GM21381 (cell line): ENCODE data around the gene GPHB5.
"Not testable (repeated sequence)": the region's sequence is repeated elsewhere in the genome, so short reads cannot be mapped to it uniquely, and the experiment has no call there.

ENCODE experiments used
- ATAC-seq: cut with Tn5 transposase; IDR thresholded peaks from one replicate; pipeline ENCODE4 v1.9.1; 2021; ENCODE audit warnings: mild to moderate bottlenecking, moderate library complexity; ENCODE audit not compliant: unreplicated experiment

The GPHB5 gene, protein sequence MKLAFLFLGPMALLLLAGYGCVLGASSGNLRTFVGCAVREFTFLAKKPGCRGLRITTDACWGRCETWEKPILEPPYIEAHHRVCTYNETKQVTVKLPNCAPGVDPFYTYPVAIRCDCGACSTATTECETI

DNA sequence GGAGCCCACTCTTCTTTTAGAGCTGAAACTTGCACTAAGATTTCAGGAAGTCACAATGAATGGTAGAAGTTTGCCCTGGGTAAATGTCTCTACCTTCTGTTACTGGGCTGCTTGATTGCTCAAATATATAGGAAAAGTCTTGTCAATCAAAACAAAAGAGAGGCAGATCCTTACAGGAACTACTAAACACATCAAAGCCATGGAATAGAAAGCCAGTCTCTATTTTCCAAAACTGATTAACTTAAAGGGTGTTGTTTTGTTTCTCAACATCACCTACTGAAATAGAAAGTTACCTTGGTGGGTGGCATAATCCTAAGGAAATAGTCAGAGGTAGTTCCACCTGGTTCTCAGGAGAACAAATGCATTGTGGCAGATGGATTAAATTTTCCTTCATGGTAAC is at the start of gene GPHB5:
Gene GPHB5 (minus strand): TSS at position 101 of the 400 bp plus-strand sequence. CDS start 1,086 bp downstream, outside the sequence.
- ATAC-seq, result no peak

DNA sequence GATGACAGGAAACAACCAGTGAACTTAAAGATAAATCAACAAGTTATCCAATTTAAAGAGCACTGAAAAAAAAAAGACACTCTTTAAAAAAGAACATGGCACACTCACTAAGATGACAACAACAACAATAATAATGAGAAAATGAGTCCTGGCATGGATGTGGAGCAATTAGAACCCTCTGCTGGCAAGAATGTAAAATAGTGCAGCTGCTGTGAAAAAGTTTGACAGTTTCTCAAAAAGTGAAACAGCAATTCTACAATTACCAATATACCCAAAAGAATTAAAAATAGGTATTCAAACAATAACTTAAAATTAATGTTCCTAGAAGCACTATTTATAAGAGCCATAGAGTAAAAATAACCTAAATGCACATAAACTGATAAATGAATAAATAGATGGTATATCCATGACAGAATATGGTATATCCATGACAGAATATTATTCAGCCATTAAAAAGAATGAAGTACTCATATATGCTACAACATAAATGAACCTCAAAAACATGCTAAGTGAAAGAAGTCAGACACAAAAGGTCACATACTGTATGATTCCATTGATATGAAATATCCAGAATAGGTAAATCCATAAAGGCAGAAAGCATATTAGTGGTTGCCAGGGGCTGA is 49.1 kb upstream of the GPHB5 start:
- no peak for ATAC-seq

DNA sequence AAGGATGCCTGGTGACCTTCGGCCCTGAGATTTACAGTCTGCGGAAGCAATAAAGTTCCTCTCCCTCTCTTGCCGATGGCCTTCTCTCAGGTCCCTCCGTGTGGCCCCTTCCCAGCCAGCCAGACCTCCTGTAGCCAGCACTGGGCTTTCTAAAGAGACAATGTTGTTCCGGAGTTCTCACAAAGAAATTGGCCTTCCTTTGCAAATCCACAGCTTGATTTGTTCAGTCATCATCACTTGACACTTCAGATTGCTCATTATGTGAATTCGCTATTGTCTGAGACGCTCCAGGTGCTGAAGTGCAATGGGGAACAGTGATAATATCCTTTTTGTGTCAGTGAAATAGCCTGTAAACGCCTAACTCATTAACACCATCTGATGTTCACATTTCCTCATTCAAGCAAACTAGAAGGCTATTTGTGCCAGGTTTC is 43.7 kb upstream of the GPHB5 start:
- ATAC-seq, result no peak

DNA sequence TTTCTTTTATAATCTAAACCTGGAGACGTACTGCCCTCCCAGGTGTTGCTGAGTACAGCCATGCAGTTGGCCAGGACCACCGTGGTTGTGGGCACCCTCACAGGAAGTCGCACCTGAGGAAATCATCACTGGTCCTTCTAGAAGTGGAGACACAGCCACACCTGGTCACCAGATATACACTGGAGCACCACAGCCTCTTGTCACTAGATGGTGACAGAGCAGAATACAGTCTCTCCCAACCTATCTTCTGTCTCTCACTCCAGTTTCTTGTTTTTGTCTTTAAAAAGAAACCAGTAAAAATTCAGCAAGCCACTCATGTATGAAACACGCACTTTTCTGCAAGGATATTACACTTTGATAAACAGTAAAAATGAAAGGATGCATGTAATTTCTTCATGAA is 43.1 kb upstream of the GPHB5 start:
- no peak for ATAC-seq

DNA sequence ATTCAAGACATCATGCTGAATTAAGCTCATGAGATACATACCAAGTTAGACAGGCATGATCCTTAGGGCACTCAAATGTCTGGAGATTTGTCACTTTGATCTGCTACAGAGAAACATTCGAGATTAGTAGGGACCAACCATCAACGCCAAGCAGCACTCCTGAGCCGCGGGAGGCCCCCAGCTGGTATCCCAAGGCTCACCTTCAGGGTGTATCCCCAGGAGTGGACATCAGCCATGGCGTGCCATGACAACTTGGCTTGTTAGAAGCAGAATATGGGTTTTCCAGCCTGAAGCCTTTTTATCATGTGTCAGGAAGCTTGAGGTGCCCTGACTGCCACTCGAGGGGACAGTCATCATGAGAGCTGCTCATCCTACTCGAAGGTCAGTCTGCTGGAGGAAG is 39.1 kb upstream of the GPHB5 start:
- ATAC-seq, result no peak

DNA sequence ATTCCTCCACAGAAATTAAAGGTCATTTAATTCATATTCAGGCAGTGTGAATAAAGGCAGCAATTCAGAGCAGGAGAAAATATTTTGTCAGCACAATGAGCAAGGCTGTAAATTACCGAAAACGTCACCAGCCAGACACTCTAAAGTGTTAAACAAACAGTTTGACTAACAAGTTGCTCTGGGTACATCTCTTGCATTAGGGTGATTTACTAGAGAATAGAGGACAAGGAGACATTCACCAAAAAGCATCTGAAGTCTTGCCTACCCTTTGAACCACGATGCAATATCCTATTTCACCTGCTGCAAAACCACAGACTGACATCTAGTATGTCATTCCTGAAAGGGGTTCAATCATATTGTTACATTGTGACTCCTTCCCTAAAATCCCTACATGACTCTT is 27.1 kb upstream of the GPHB5 start:
- no peak for ATAC-seq

DNA sequence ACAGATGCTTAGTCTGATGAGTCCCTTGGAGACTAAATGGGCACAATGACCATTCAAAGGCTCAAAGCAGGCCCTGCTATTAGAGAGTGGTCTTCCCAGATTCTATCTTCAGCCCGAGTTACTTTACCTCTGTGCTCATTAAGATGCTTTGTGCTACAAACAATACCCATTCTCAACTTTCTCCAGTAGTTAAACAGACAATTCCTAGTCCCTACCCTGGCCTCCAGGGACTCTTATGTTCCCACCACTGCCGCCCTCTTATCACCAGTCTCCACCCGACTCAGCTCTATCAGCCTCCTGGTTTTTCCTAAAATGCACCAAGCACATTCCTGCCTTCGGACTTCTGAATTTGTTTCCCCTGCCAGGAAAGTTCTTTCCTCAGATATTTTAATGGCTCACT is 25.6 kb upstream of the GPHB5 start:
- ATAC-seq, result no peak

DNA sequence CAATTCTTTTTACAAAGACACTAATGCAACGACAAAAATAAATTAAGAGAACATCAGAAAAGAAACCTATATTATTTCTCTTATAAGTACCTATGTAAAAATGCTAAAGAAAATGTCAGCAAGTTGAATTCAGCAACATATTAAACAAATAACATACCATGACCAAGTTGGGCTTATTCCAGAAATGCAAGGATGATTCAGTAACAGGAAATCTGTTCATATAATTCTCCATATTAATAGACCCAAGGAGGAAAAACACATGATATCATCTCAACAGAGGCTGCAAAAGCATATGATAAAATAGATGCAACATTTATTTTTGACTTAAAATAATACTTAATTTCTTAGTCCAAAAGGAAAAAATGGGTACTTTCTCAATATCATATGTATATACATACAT is 25.1 kb upstream of the GPHB5 start:
- ATAC-seq, result no peak

DNA sequence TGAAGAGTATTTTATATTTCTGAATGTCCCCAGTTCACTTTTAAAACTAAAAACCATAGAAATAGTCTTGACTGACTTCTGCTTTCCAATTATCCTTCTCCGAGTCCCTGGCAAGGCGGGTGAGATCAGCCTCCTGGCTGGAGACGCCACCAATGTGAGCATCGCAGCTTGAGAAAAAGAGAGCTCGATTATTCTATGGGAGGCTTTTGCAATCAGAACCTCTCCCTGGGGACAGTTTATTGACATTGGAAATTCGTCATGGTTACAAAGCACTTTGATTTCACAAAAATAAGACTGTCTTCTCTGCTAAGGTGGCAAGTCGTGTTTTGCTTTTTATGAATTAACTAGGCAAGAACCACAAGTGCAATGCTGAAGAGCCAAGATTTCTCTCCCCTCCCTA is 23.6 kb upstream of the GPHB5 start:
- no peak for ATAC-seq

DNA sequence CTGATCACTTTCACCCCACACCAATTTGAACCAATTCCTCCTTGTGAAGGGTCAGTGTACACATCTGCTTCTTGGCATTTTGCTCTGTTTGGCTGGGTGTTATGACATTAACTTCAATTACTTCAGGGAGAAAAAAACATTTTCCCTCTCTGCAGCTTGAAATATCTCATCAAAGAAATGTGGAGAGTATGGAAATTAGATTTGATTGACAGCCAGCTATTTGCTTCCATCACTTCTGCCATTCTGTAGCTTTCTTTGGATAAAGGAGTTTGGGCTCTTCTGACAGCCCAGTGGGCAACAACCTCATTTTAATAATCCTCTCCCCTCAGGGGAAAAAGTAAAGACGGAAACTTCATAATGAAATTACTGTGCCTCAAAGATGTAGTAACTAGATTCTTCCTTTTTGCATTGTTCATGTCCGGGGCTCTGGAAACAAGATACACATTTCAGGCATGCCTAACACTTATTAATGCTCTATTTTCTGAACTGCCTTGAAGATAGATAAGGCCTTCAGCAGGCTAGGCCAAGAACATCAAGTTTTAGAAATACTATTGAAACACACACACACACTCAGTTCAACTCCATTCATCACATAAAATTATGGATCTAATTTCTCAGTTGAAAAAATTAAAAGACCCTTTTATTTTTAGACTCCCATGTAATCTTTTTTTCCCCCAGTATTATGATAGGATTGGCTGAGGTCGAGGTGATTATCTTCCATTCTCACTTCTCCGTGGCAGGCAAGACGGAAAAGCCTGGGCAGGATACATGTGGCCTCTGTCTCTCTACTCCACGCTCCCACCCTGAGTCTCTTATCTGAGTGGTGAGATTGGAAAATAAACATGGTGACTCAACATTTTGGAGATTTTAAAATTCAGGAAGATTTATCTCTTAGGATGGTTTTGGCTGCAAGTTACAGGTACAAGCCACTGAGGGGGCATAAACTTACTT is 10.3 kb upstream of the GPHB5 start:
- ATAC-seq, result no peak

DNA sequence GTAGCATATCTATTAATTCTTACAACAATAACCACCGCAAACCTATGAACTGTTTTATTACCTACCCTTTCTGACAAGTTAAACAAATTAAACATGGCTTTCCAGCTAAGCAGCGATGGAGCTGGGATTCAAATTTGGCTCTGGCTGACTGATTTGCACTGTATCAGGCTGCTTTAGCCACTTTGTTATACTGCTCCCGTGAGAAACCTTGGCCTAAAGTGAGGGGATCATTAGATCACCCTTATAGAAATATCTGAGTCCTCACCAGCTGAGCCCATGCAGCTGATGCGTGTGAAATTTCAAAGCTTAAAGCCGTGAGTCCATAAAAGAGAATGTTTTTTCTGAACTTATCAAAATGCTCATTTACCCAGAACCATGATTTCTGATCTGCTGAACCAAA is 8.1 kb upstream of the GPHB5 start:
- ATAC-seq, result no peak

DNA sequence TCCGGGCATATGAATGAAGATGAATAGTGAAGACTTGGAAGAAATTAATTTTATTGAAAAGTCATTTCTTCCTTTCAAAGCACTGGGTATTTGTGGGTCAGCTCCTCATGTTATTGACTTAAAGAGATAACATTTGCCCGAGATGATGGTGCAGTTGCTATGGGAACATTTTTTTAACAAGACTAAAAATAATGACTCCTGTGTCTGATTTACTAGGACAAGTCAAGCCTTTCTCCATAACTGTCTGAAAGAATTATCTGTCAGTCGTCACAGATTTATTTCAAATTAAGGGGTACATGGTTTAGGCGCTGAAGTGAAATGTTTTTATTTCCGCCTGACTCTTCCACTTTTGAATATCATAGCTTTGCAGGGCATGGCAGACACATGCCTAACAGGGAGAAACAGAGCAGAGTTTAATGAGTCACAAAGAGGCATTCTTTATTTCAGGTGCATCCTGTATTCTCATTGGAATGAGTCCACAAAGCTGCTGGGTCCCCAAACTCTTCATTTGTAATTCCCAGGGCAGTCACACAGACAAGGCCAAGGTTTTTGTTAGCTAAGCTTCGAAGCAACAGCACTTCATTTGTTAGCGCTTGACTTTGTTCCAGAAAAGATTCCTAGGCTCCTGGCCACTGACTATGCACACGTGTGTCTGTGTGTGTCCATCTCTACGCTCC is 4.3 kb upstream of the GPHB5 start:
- no peak for ATAC-seq

DNA sequence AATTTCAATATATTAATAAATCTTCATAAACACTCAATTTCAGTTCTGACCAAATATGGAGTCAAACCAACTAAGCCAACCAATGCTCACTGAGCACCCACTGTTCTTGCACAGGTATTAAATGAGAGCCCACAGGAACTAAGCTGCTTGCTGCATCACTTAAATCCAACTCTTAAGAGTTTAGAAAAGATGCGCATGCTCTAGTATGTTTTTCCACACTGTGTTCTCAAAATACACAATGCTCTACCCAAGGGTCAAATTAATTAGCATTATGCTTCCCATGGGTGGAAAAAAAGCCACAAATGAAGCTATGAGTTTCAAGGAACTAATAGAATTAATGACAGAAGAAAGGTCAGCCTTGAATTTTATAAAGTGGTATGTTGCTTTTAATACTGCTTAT is 3.7 kb upstream of the GPHB5 start:
- no peak for ATAC-seq

DNA sequence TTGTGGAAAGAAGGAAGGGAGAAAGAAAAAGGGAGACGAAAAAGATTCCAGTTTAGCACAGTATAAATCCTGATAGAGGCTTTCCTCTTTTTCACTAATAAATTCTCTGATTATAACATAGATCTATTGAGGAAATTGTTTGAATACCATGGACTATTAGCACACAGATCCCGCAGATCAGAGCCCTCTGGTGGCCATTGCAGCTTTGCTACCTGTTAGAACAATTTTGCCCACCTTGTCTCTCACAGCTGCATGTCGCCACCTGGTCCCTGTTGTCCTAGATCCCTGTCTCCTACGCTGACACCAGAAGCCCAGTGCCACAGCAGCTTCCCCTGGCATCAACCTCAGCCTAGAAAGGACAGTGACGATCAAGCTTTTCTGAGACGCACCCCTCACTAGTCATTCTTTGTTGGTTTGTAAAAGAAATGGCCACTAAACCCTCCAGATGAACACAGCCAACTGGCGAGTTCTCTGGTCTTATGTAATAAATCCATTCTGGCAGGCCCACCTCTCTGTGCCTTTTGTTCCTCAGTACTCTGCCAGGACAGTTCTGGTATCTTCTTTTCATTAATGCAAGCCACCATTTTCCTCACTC is 9.9 kb downstream of the GPHB5 start:
- no peak for ATAC-seq

DNA sequence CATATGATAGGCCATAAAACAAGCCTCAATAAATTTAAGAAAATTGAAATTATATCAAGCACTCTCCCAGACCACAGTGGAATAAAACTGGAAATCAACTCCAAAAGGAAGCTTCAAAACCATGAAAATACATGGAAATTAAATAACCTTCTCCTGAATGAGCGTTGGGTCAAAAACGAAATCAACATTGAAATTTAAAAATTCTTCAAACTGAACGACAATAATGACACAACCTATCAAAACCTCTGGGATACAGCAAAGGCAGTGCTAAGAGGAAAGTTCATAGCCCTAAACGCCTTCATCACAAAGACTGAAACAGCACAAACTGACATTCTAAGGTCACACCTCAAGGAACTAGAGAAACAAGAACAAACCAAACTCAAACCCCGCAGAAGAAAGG is 14.3 kb downstream of the GPHB5 start:
- not testable (repeated sequence) for ATAC-seq

DNA sequence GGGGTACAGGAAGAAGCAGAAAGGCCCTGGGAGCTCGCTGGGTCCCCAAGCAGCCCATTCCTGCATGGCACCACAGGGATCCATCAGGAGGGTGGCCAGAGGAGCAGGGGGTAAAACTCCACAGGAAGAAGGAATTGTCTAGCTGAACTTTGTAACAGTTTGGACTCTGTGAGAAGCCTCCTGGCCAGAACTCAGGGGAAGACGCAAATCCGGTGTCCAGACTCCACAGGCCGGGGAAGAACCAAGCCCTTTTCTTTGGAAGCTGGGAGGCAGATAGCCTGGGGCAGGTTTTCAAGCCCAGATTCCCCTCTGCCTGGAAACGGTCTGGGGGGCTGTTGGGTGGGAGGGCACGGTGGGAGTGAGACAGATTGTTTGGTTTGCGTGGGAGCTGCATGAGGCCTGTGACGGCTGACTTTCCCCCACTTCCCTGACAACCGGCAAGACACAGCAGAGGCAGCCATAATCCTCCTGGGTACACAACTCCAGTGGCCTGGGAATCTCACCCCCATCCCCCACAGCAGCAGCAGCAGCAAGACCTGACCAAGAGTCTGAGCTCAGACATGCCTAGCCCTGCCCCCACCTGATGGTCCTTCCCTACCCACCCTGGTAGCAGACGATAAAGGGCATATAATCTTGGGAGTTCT is 16.7 kb downstream of the GPHB5 start:
- no peak for ATAC-seq

DNA sequence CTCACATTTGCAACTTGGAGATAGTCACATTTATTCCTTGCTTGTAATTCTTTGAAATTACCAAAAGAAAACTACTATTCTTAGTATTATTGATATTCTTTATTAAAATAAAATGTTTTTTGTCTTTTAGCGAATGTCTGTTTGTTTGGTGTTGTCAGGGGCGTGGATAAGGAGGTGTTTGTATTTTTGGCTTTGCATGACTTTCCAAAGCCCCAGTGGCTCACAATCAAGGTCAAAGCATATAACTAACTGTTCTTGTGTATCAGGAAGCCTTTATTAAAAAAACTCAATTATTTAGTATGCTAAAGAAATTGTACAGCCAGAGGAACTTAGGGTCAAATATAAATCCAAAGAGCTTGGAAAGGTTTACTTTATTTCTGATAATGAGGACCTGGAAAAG is 17.9 kb downstream of the GPHB5 start:
- ATAC-seq, result no peak

DNA sequence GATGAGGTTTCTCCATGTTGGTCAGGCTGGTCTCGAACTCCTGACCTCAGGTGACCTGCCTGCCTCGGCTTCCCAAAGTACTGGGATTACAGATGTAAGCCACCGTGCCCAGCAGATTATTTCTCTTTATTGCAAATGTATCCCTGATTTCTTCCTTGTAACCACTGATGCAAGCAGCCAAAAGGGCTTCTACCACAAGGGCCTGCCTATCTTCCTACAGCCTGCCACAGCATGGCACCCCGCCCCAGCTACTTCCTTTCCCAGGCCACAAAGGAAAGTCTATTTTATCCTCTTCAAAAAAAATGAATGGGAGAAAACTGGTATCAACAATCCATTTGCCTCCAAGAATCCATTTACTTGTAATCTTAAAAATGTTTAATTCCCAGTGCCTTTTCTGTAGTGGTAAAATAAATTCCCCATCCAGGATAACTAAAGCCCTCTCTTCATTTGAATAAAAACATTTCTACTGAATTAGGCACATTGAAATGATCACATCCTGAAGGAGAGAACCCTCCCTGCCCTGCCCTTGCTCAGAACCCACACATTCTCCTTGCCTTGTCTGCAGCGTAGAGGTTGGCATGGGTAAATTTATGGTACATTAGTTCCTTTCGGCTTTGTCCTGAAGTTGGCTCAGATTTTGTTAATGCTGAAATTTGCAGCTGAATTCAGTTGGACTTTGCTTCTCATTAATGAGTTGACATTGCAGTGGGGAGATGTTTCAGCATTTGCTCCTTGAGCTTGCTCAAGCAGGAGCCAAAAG is 19.2 kb downstream of the GPHB5 start:
- no peak for ATAC-seq

DNA sequence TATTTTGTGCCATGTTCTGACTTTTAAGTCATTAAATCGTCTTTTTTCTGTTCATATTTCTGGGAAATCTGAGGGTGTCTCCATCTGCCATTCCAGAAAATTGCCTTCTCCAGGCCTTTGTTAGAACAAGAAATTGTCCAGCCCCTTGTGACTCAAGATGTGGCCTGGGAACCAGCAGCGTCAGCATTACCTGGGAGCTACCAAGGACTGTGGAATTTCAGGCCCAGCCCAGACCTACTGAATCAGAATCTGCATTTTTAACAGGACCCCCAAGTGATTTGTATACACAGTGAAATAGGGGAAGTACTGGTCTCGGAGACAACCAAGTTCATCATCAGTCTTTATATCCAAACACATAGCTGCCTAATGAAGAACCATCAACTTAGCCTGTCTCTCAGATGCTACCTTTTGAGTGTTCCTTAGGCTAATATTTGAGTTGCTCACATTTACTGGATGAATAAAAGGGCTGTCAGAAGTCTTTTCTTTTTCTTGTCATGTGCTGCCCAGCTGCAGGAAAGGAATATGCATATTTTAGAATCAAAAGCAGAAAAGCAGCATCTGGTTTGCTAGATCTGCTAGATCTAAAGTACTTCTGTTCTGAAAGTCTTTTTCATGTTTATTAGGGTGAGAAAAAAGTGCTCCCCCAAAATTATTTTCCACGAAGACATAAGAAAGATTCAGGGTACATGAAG is 21.2 kb downstream of the GPHB5 start:
- no peak for ATAC-seq
